Activated CD8-positive, alpha-beta T cell treated with anti-CD3 and anti-CD28 coated beads, Interleukin-2, amount 10 ng/mL, durations not matched to agents 7 days and 5 days (primary cell): ENCODE data around the gene CADM4. TPM values are rescaled to one million over a fixed set of nuclear protein-coding genes. Genes with fewer than 3 reads are reported as not detected.
"Not testable (repeated sequence)": the region's sequence is repeated elsewhere in the genome, so short reads cannot be mapped to it uniquely, and the experiment has no call there.

ENCODE experiments used
- ATAC-seq: fragments of 150-1000 bp; cut with Tn5 transposase; one replicate; pipeline ENCODE4 v1.10.0; 2021; ENCODE audit warnings: moderate library complexity
- CTCF ChIA-PET: fragments of 350-600 bp; sonication (Branson Sonifier 250); formaldehyde crosslinking; loops from one replicate; lab custom pipeline; 2021; ENCODE audit warnings: antibody characterized with exemption; lab: Charles Lee
- POLR2A ChIA-PET: fragments of 350-600 bp; sonication (Branson Sonifier 250); formaldehyde crosslinking; loops from one replicate; lab custom pipeline; 2021; ENCODE audit warnings: antibody characterized with exemption; lab: Charles Lee
- DNase-seq: peaks from one replicate; pipeline ENCODE4 v3.0.0-alpha.2; 2020
- H3K27ac Mint-ChIP-seq: one replicate; pipeline ENCODE4 v1.8.0; 2021; ENCODE audit warnings: mild to moderate bottlenecking, mixed read lengths
- H3K27me3 Mint-ChIP-seq: one replicate; pipeline ENCODE4 v1.8.0; 2021; ENCODE audit warnings: low read depth, mixed read lengths
- H3K36me3 Mint-ChIP-seq: one replicate; pipeline ENCODE4 v1.8.0; 2021; ENCODE audit warnings: low read depth, mixed read lengths
- H3K4me1 Mint-ChIP-seq: one replicate; pipeline ENCODE4 v1.8.0; 2021; ENCODE audit warnings: low read depth, mixed read lengths
- H3K4me3 Mint-ChIP-seq: one replicate; pipeline ENCODE4 v1.8.0; 2021; ENCODE audit warnings: mild to moderate bottlenecking, mixed read lengths
- H3K9me3 Mint-ChIP-seq: one replicate; pipeline ENCODE4 v1.8.0; 2022; ENCODE audit warnings: mixed read lengths; ENCODE audit not compliant: insufficient read depth
- total RNA-seq, 2 experiments: library from RNA; stranded (reverse); gene quantifications; one replicate each; pipeline ENCODE4 v1.2.3, GENCODE V29; 2021

The CADM4 gene, protein sequence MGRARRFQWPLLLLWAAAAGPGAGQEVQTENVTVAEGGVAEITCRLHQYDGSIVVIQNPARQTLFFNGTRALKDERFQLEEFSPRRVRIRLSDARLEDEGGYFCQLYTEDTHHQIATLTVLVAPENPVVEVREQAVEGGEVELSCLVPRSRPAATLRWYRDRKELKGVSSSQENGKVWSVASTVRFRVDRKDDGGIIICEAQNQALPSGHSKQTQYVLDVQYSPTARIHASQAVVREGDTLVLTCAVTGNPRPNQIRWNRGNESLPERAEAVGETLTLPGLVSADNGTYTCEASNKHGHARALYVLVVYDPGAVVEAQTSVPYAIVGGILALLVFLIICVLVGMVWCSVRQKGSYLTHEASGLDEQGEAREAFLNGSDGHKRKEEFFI
- total RNA-seq = under 1 TPM; 0.10 to 0.40 TPM

DNA sequence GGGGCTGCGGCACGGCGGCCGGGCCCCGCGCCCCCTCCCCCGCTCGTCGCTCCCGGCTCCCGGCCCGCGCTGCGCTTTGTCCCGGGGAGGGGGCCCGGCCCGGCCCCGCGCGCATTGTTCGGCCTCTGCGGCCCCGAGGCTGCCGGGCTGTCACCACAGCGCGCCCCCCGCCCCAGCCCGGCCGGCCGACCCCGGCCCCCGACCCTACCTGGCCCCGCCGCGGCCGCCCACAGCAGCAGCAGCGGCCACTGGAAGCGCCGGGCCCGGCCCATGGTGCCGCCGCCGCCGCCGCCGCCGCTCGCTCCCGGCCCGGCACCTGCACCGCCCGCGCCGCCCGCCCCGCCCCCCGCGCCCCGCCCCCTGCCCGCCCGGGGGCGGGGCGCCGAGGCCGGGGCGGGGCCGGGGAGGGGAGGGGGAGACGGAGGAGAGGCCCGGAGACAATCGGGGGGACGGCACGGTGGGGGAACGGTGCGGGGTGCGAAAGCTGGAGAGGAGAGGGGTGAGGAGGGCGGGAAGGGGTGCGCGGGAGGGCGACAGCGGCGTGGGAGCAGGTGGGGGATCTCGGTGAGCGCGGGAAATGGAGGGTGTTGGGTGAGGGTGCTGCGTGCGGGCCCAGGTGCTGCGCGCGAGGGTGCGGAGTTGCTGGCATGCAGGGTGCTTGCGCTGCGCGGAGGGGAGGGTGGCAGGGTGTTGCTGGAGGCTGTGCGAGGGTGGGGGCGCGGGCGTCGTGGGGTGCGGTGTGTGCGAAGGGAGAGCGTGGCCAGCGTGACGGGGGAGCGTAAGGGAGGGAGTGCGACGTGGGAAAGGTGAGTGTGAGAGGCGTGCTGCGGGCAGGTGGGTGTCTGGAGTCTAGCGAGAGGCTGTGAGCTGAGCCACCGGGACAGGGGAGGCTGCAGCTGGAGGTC is at the start of gene CADM4:
TSS of gene CADM4 (minus strand) at position 332 of the 905 bp plus-strand sequence. CDS start at position 272, 60 bp downstream.
- DNase-seq = peak; percentile 48
- peak within 1 kb of the TSS; percentile 11 for H3K27ac Mint-ChIP-seq
- H3K27me3 Mint-ChIP-seq = peaks cover 55% of the 10 kb centered on the region

DNA sequence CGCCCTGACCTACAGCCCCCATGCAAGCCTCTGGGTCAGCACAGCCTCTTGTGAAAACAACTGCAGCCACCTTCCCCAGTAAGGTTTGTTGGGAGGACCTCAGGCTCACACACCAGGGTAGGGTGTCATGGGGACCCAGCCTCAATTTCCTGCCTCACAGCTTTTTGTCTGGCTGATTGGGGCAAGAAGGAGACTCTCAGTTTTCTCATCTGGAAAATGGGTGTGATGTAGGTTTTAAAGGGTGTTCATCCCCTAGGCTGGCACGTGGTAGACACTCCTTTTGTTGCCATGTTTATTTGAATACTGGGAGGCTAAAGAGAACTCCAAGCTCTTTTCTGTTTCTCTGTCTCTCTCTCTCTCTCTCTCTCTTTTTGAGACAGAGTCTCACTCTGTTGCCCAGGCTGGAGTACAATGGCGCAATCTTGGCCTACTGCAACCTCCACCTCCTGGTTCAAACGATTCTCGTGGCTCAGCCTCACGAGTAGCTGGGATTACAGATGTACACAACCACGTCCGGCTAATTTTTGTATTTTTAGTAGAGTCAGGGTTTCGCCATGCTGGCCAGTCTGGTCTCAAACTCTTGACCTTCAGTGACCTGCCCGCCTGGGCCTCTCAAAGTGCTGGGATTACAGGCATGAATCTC is 48.5 kb upstream of the CADM4 start:
- DNase-seq (no peak), ATAC-seq (no peak)
- CTCF ChIA-PET = interaction anchor here (2.9 kb wide), 1 partner anchor 19 kb away, joined by 14 read pairs; no protein-coding TSS in a partner anchor
- Mint-ChIP-seq H3K27me3 (peaks cover 11% of the 10 kb centered on the region), H3K9me3 (peaks cover 17% of the 10 kb centered on the region), H3K27ac (no peak overlapping the region), H3K4me1 (no peaks in the 10 kb centered on the region), H3K36me3 (peaks cover 2% of the 10 kb centered on the region), H3K4me3 (no peak overlapping the region)
- POLR2A ChIA-PET = no interaction called here

More for the DNA sequence above, at the start of gene CADM4:
- peak; percentile 84 for ATAC-seq
- POLR2A ChIA-PET = no interaction called here
- CTCF ChIA-PET = no interaction called here
- Mint-ChIP-seq H3K9me3 (no peaks in the 10 kb centered on the region), H3K36me3 (no peaks in the 10 kb centered on the region), H3K4me1 (peaks cover 17% of the 10 kb centered on the region), H3K4me3 (peak within 1 kb of the TSS; percentile 70)

- no peak overlapping the region for H3K4me3 Mint-ChIP-seq
- peaks cover 17% of the 10 kb centered on the region for H3K9me3 Mint-ChIP-seq
- DNase-seq = no peak
- H3K4me1 Mint-ChIP-seq = no peaks in the 10 kb centered on the region
- POLR2A ChIA-PET = no interaction called here
- no peak overlapping the region for H3K27ac Mint-ChIP-seq
- CTCF ChIA-PET = interaction anchor here (2.9 kb wide), 1 partner anchor 19 kb away, joined by 14 read pairs; no protein-coding TSS in a partner anchor
- peaks cover 7% of the 10 kb centered on the region for H3K27me3 Mint-ChIP-seq
- peaks cover 2% of the 10 kb centered on the region for H3K36me3 Mint-ChIP-seq
- no peak for ATAC-seq
These were observed 48.0 kb upstream of the CADM4 start for GRCh38 chr19:43687660-43687997.

- DNase-seq = no peak
- no peak overlapping the region for H3K27ac Mint-ChIP-seq
- ChIA-PET CTCF (no interaction called here), POLR2A (no interaction called here)
- no peaks in the 10 kb centered on the region for H3K4me1 Mint-ChIP-seq
- peaks cover 3% of the 10 kb centered on the region for H3K27me3 Mint-ChIP-seq
- H3K36me3 Mint-ChIP-seq = no peaks in the 10 kb centered on the region
- H3K4me3 Mint-ChIP-seq = no peak overlapping the region
- no peaks in the 10 kb centered on the region for H3K9me3 Mint-ChIP-seq
- ATAC-seq = no peak
These were observed 44.7 kb upstream of the CADM4 start for GRCh38 chr19:43684326-43684725.

DNA sequence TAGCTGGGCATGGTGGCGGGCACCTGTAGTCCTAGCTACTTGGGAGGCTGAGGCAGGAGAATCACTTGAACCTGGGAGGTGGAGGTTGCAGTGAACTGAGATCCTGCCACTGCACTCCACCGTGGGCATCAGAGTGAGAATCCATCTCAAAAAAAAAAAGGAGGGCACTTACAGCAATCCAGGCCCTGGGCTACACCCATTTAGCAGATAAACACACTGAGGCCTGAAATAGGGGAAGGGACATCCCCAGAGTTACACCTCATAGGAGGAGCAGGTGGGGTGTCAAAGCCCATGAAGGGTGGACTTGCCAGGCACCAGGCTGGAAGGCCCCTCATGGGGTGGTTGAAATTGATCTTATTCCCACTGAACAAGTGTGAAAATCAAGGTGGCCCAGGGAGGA is 44.3 kb upstream of the CADM4 start:
- no peaks in the 10 kb centered on the region for H3K4me1 Mint-ChIP-seq
- no peaks in the 10 kb centered on the region for H3K36me3 Mint-ChIP-seq
- CTCF ChIA-PET = no interaction called here

GRCh38 chr19:43682824-43683661 is 43.4 kb upstream of the CADM4 start:
- peaks cover 3% of the 10 kb centered on the region for H3K27me3 Mint-ChIP-seq
- CTCF ChIA-PET = no interaction called here
- no peaks in the 10 kb centered on the region for H3K36me3 Mint-ChIP-seq
- H3K4me3 Mint-ChIP-seq = no peak overlapping the region
- POLR2A ChIA-PET = no interaction called here
- DNase-seq = no peak
- no peak for ATAC-seq
- no peak overlapping the region for H3K27ac Mint-ChIP-seq
- H3K4me1 Mint-ChIP-seq = no peaks in the 10 kb centered on the region
- no peaks in the 10 kb centered on the region for H3K9me3 Mint-ChIP-seq

More for the DNA sequence above, 44.3 kb upstream of the CADM4 start:
- H3K9me3 Mint-ChIP-seq = no peaks in the 10 kb centered on the region
- ATAC-seq (no peak), DNase-seq (no peak)
- POLR2A ChIA-PET = no interaction called here
- H3K27me3 Mint-ChIP-seq = peaks cover 3% of the 10 kb centered on the region
- H3K4me3 Mint-ChIP-seq = no peak overlapping the region
- no peak overlapping the region for H3K27ac Mint-ChIP-seq

DNA sequence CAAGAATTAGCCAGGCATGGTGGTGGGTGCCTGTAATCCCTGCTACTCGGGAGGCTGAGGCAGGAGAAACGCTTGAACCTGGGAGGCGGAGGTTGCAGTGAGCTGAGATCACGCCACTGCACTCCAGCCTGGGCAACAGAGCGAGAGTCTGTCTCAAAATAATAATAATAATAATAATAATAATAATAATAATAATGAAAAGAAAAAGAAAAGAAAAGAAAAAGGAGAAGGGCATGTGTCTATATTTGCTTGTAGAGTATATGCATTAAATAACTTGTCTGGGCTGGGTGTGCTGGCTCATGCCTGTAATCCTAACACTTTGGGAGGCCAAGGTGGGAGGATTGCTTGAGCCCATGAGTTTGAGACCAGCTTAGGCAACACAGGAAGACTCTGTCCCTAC is 42.6 kb upstream of the CADM4 start:
- DNase-seq = not testable (repeated sequence)

GRCh38 chr19:43681821-43682220 is 42.2 kb upstream of the CADM4 start:
- ATAC-seq = no peak
- no peak for DNase-seq
- no peaks in the 10 kb centered on the region for H3K4me1 Mint-ChIP-seq
- POLR2A ChIA-PET = no interaction called here
- H3K4me3 Mint-ChIP-seq = no peak overlapping the region
- no peaks in the 10 kb centered on the region for H3K9me3 Mint-ChIP-seq
- no peaks in the 10 kb centered on the region for H3K27me3 Mint-ChIP-seq
- no peak overlapping the region for H3K27ac Mint-ChIP-seq
- CTCF ChIA-PET = no interaction called here
- no peaks in the 10 kb centered on the region for H3K36me3 Mint-ChIP-seq

More for the DNA sequence above, 42.6 kb upstream of the CADM4 start:
- H3K36me3 Mint-ChIP-seq, POLR2A ChIA-PET, H3K27me3 Mint-ChIP-seq, H3K27ac Mint-ChIP-seq, H3K4me3 Mint-ChIP-seq, CTCF ChIA-PET, H3K4me1 Mint-ChIP-seq, ATAC-seq, H3K9me3 Mint-ChIP-seq: not testable (repeated sequence)

DNA sequence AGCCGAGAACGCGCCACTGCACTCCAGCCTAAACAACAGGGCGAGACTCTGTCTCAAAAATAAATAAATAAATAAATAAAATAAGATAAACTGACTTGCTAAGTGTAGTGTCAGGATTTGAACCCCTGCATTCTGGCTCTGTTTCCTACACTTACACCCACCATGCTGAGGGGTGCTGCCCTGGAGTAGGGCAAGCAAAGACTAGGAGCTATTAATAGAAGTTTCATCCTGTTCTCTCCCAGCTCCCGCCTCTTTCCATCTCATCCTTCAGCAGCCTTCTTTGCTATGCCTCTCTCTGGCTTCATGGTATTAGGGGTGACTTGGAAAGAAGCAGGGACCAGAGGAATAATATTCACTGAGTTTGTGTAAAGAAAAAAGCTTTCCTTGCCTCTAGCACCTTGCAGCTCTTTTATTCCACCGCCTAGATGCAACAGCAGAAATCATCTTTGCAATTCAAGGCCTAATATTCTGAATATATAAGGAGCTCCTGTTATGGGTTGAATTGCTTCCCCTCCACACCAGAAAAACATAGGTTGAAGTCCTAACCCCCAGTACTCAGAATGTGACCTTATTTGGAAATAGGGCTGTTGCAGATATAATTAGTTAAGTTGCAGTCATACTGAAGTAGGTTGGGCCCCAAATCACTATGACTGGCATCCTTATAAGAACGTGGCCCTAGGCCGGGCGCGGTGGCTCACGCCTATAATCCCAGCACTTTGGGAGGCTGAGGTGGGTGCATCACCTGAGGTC is 39.0 kb upstream of the CADM4 start:
- H3K4me1 Mint-ChIP-seq = peaks cover 19% of the 10 kb centered on the region
- ChIA-PET POLR2A (interaction anchor here (0.7 to 1.0 kb wide), 2 partner anchors 75 to 1192 kb away, joined by 3 read pairs; no protein-coding TSS in a partner anchor), CTCF (interaction anchor here (1.2 to 2.0 kb wide), 2 partner anchors 10 to 67 kb away, joined by 4 to 6 read pairs; no protein-coding TSS in a partner anchor)

DNA sequence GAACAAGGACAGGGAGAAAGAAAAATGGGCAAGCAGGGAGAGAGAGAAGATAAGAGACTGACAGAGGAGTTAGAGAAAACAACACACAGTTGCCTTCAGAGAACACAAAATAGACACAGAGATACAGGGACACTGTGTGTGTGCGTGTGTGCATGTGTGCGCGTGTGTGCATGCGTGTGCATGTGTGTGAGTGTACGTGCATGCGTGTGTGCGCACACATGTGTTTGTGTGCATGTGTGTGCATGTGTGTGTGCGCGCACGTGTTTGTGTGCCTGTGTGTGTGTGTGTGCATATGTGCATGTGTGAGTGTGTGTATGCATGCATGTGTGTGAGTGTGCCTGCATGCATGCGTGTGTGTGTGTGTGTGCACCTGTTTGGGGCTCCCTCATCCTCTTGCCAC is 36.3 kb upstream of the CADM4 start:
- CTCF ChIA-PET = no interaction called here
- Mint-ChIP-seq H3K27me3 (peaks cover 5% of the 10 kb centered on the region), H3K4me3 (no peak overlapping the region), H3K9me3 (no peaks in the 10 kb centered on the region), H3K4me1 (peaks cover 19% of the 10 kb centered on the region), H3K36me3 (no peaks in the 10 kb centered on the region), H3K27ac (peak overlapping the region; percentile 32)
- no peak for DNase-seq
- no peak for ATAC-seq
- POLR2A ChIA-PET = no interaction called here

More for the DNA sequence above, 39.0 kb upstream of the CADM4 start:
- no peak for DNase-seq
- Mint-ChIP-seq H3K9me3 (no peaks in the 10 kb centered on the region), H3K27ac (no peak overlapping the region), H3K27me3 (no peaks in the 10 kb centered on the region), H3K4me3 (no peak overlapping the region), H3K36me3 (no peaks in the 10 kb centered on the region)
- no peak for ATAC-seq
